GM12878 (cell line): ENCODE data around the gene ANP32A.

Source experiments
- CTCF ChIP-seq, 3 experiments: IDR thresholded peaks in 2 of 3; conservative IDR thresholded peaks in 1 of 3; 2 replicates each; pipeline ENCODE4 v1.5.1; 2011; ENCODE audit warnings: low read depth in 3 of 3, low read length in 3 of 3, mild to moderate bottlenecking in 3 of 3, control low read depth in 2 of 3, moderate library complexity in 2 of 3, inconsistent platforms in 1 of 3, mixed read lengths in 1 of 3; ENCODE audit not compliant: control insufficient read depth in 2 of 3, insufficient read depth in 1 of 3; ENCODE audit errors: extremely low read depth in 1 of 3
- NFIC ChIP-seq: IDR thresholded peaks from 2 replicates; pipeline ENCODE4 v1.6.1; 2012; ENCODE audit warnings: low read depth, mild to moderate bottlenecking, inconsistent platforms, low read length, moderate library complexity
- ZNF687 ChIP-seq: fragments of 450-650 bp; IDR thresholded peaks from 2 replicates; pipeline ENCODE4 v1.6.1; 2017; ENCODE audit warnings: mild to moderate bottlenecking, moderate library complexity

- TF ChIP-seq ZNF687, result no peak
- peak in 1 of 3 experiments; percentile 1; a peak in 1 of 6 replicates for TF ChIP-seq CTCF (IDR thresholded peaks at IDR 0.05 in 2 of 3, conservative IDR thresholded peaks at IDR 0.05 in 1 of 3; ENCODE audit: control insufficient read depth in 2 of 3, extremely low read depth in 1 of 3, insufficient read depth in 1 of 3, low read depth in 3 of 3, low read length in 3 of 3)
- TF ChIP-seq NFIC, result no peak
These were observed 41.8 kb downstream of the ANP32A start for GRCh38 chr15:68778876-68779275.
